IPS-20b (cell line): ENCODE results near the gene RSPRY1.
"Not testable (repeated sequence)": the region's sequence is repeated elsewhere in the genome, so short reads cannot be mapped to it uniquely, and the experiment has no call there.

ENCODE experiments used
- H3K27ac ChIP-seq: one replicate; pipeline ENCODE4 v1.5.1; 2013; ENCODE audit warnings: low read length
- H3K27me3 ChIP-seq: 2 replicates; pipeline ENCODE4 v1.6.1; 2013; ENCODE audit warnings: mild to moderate bottlenecking, low read length, inconsistent platforms; ENCODE audit not compliant: insufficient read depth
- H3K36me3 ChIP-seq: 2 replicates; pipeline ENCODE4 v1.6.1; 2013; ENCODE audit warnings: low read depth, mild to moderate bottlenecking, inconsistent platforms, low read length, moderate library complexity; ENCODE audit not compliant: insufficient read depth
- H3K4me1 ChIP-seq: 2 replicates; pipeline ENCODE4 v1.6.1; 2013; ENCODE audit warnings: mild to moderate bottlenecking, control low read depth, inconsistent platforms, low read length, moderate library complexity; ENCODE audit not compliant: insufficient read depth
- H3K4me3 ChIP-seq: 2 replicates; pipeline ENCODE4 v1.5.1; 2013; ENCODE audit warnings: mild to moderate bottlenecking, low read length, inconsistent platforms
- H3K9ac ChIP-seq: 2 replicates; pipeline ENCODE4 v1.6.1; 2013; ENCODE audit warnings: low read depth, mild to moderate bottlenecking, inconsistent platforms, low read length, moderate library complexity
- H3K9me3 ChIP-seq: 2 replicates; pipeline ENCODE4 v1.6.1; 2013; ENCODE audit warnings: mild to moderate bottlenecking, low read depth, low read length, inconsistent platforms; ENCODE audit not compliant: insufficient read depth

The RSPRY1 gene

GRCh38 chr16:57175896-57176295, 10.2 kb upstream of the RSPRY1 start:
- Histone ChIP-seq H3K27me3 (no peaks in the 10 kb centered on the region), H3K4me1 (peaks cover 8% of the 10 kb centered on the region; the same call in 1 of the 2 replicates), H3K9ac (no peak overlapping the region), H3K4me3 (no peak overlapping the region), H3K27ac (no peak overlapping the region), H3K9me3 (no peaks in the 10 kb centered on the region), H3K36me3 (peaks cover 31% of the 10 kb centered on the region)

GRCh38 chr16:57178196-57178595, 7.9 kb upstream of the RSPRY1 start:
- H3K27ac ChIP-seq: no peak overlapping the region
- H3K36me3 ChIP-seq: peaks cover 8% of the 10 kb centered on the region
- no peak overlapping the region for H3K9ac ChIP-seq
- peaks cover 15% of the 10 kb centered on the region; the same call in 1 of the 2 replicates for H3K4me1 ChIP-seq
- no peaks in the 10 kb centered on the region for H3K27me3 ChIP-seq
- no peaks in the 10 kb centered on the region for H3K9me3 ChIP-seq
- H3K4me3 ChIP-seq: no peak overlapping the region

GRCh38 chr16:57178793-57179212, 7.3 kb upstream of the RSPRY1 start:
- H3K9ac ChIP-seq: no peak overlapping the region
- H3K9me3 ChIP-seq: no peaks in the 10 kb centered on the region
- peaks cover 2% of the 10 kb centered on the region; the same call in 1 of the 2 replicates for H3K36me3 ChIP-seq
- no peak overlapping the region for H3K27ac ChIP-seq
- no peaks in the 10 kb centered on the region for H3K27me3 ChIP-seq
- H3K4me1 ChIP-seq: peaks cover 15% of the 10 kb centered on the region; the same call in 1 of the 2 replicates
- H3K4me3 ChIP-seq: no peak overlapping the region

GRCh38 chr16:57179215-57179828, 6.8 kb upstream of the RSPRY1 start:
- Histone ChIP-seq H3K9ac (no peak overlapping the region), H3K27ac (no peak overlapping the region), H3K9me3 (no peaks in the 10 kb centered on the region), H3K4me3 (no peak overlapping the region), H3K36me3 (no peaks in the 10 kb centered on the region), H3K4me1 (peaks cover 15% of the 10 kb centered on the region; the same call in 1 of the 2 replicates), H3K27me3 (no peaks in the 10 kb centered on the region)

- Histone ChIP-seq H3K4me1 (peaks cover 21% of the 10 kb centered on the region; the same call in 1 of the 2 replicates), H3K9ac (no peak overlapping the region), H3K4me3 (peak overlapping the region; percentile 99), H3K27me3 (no peaks in the 10 kb centered on the region), H3K36me3 (no peaks in the 10 kb centered on the region), H3K9me3 (no peaks in the 10 kb centered on the region), H3K27ac (no peak overlapping the region)
Observed at GRCh38 chr16:57184113-57184512, 2.0 kb upstream of the RSPRY1 start.

GRCh38 chr16:57184887-57185445, 1.2 kb upstream of the RSPRY1 start:
- peak overlapping the region; percentile 72 for H3K27ac ChIP-seq
- peaks cover 16% of the 10 kb centered on the region; the same call in 1 of the 2 replicates for H3K4me1 ChIP-seq
- H3K9ac ChIP-seq: peak overlapping the region; percentile 96
- H3K9me3 ChIP-seq: no peaks in the 10 kb centered on the region
- H3K4me3 ChIP-seq: peak overlapping the region; percentile 99
- no peaks in the 10 kb centered on the region for H3K27me3 ChIP-seq
- no peaks in the 10 kb centered on the region for H3K36me3 ChIP-seq

- H3K9me3 ChIP-seq: no peaks in the 10 kb centered on the region
- H3K4me1 ChIP-seq: peaks cover 16% of the 10 kb centered on the region; the same call in 1 of the 2 replicates
- H3K36me3 ChIP-seq: no peaks in the 10 kb centered on the region
- peak overlapping the region; percentile 72 for H3K27ac ChIP-seq
- peak overlapping the region; percentile 99 for H3K4me3 ChIP-seq
- H3K9ac ChIP-seq: peak overlapping the region; percentile 96
- no peaks in the 10 kb centered on the region for H3K27me3 ChIP-seq
Observed at GRCh38 chr16:57185446-57185944, 634 bp upstream of the RSPRY1 start.

GRCh38 chr16:57186872-57187854, 1.0 kb downstream of the RSPRY1 start:
- Histone ChIP-seq H3K9me3 (no peaks in the 10 kb centered on the region), H3K36me3 (no peaks in the 10 kb centered on the region), H3K27me3 (no peaks in the 10 kb centered on the region)

GRCh38 chr16:57187902-57188710, 2.0 kb downstream of the RSPRY1 start:
- H3K36me3 ChIP-seq, H3K4me1 ChIP-seq, H3K27me3 ChIP-seq, H3K9me3 ChIP-seq, H3K27ac ChIP-seq: not testable (repeated sequence)
- Histone ChIP-seq H3K9ac (peak overlapping the region; percentile 91; the same call in 1 of the 2 replicates), H3K4me3 (peak overlapping the region; percentile 99)

More at GRCh38 chr16:57186872-57187854, 1.0 kb downstream of the RSPRY1 start:
- Histone ChIP-seq H3K4me1 (peaks cover 9% of the 10 kb centered on the region; the same call in 1 of the 2 replicates), H3K27ac (peak overlapping the region; percentile 45), H3K9ac (peak overlapping the region; percentile 91), H3K4me3 (peak overlapping the region; percentile 99)

- Histone ChIP-seq H3K9me3 (no peaks in the 10 kb centered on the region), H3K9ac (no peak overlapping the region), H3K4me1 (peaks cover 9% of the 10 kb centered on the region; the same call in 1 of the 2 replicates), H3K4me3 (no peak overlapping the region), H3K27ac (no peak overlapping the region), H3K27me3 (no peaks in the 10 kb centered on the region), H3K36me3 (no peaks in the 10 kb centered on the region)
Observed at GRCh38 chr16:57188711-57189002, 2.5 kb downstream of the RSPRY1 start.

GRCh38 chr16:57189527-57189926, 3.4 kb downstream of the RSPRY1 start:
- not testable (repeated sequence) for H3K27me3 ChIP-seq

More at GRCh38 chr16:57189527-57189926, 3.4 kb downstream of the RSPRY1 start:
- H3K36me3 ChIP-seq, H3K4me1 ChIP-seq, H3K27ac ChIP-seq, H3K9me3 ChIP-seq, H3K9ac ChIP-seq, H3K4me3 ChIP-seq: not testable (repeated sequence)
